Uterus (tissue), 2 donors: ENCODE results near the gene MYBPH.

ENCODE experiments used
- POLR2A ChIP-seq, 2 donors: fragments of 450-650 bp; IDR thresholded peaks; one replicate each; pipeline ENCODE4 v1.6.1; 2016; ENCODE audit warnings: antibody characterized with exemption in 2 of 2, mild to moderate bottlenecking in 1 of 2, moderate library complexity in 1 of 2
- TF ChIP-seq, protein P1 (sequence below), 4 experiments: fragments of 200-600 bp in 2 of 4; fragments of 450-650 bp in 2 of 4; sonication (generic) in 2 of 4; IDR thresholded peaks; one replicate each; pipeline ENCODE4 v1.5.1; 2016 to 2019; ENCODE audit warnings: antibody characterized with exemption in 4 of 4, mild to moderate bottlenecking in 2 of 4, moderate library complexity in 1 of 4

DNA sequence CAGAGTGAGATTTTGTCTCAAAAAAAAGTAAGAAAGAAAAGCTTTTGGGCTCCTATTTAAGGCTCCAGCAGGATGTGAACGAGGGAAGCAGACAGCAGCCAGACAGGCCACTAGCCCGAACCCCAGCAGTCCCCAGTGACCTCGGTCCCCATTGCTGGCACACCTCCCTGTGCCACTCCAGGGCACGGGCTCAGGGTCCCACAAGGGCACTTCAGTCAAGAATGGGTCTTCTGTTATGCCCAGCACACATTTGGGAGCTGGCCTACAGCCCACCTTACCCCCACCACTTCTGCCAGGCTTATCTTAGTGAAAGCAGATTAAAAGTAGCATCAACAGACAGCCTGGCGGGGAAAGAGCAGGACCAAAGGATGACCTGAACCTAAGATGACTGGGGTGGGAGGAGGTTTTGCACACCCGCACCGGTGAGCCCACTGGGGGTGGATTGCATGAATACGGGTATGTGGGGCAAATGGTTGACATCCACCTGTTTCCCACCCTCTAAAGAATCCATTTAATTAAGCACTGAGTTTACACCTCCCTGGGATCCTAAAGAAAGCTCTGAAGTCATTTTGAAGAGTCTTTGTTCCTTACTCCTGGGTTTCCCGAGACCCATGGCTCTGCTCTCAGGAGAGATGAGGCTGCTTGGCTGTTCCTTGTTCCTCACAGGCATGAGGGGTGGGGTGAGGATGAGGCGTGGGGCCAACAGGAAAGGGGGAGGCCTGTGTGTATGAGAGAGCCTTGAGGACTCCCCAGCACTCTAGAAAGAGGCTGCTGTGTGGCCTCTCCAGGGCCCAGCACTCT is 6.2 kb upstream of the MYBPH start:
- TF ChIP-seq, protein P1, sequence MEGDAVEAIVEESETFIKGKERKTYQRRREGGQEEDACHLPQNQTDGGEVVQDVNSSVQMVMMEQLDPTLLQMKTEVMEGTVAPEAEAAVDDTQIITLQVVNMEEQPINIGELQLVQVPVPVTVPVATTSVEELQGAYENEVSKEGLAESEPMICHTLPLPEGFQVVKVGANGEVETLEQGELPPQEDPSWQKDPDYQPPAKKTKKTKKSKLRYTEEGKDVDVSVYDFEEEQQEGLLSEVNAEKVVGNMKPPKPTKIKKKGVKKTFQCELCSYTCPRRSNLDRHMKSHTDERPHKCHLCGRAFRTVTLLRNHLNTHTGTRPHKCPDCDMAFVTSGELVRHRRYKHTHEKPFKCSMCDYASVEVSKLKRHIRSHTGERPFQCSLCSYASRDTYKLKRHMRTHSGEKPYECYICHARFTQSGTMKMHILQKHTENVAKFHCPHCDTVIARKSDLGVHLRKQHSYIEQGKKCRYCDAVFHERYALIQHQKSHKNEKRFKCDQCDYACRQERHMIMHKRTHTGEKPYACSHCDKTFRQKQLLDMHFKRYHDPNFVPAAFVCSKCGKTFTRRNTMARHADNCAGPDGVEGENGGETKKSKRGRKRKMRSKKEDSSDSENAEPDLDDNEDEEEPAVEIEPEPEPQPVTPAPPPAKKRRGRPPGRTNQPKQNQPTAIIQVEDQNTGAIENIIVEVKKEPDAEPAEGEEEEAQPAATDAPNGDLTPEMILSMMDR (IDR thresholded peaks at IDR 0.05) = no peak
- TF ChIP-seq POLR2A (IDR thresholded peaks at IDR 0.05) = no peak
